GM18511 (cell line): ENCODE data around the gene SCN5A.
"Not testable (repeated sequence)": the region's sequence is repeated elsewhere in the genome, so short reads cannot be mapped to it uniquely, and the experiment has no call there.

ENCODE experiments used
- ATAC-seq: cut with Tn5 transposase; IDR thresholded peaks from one replicate; pipeline ENCODE4 v1.9.1; 2021; ENCODE audit warnings: mild to moderate bottlenecking, moderate library complexity; ENCODE audit not compliant: unreplicated experiment

The SCN5A gene

DNA sequence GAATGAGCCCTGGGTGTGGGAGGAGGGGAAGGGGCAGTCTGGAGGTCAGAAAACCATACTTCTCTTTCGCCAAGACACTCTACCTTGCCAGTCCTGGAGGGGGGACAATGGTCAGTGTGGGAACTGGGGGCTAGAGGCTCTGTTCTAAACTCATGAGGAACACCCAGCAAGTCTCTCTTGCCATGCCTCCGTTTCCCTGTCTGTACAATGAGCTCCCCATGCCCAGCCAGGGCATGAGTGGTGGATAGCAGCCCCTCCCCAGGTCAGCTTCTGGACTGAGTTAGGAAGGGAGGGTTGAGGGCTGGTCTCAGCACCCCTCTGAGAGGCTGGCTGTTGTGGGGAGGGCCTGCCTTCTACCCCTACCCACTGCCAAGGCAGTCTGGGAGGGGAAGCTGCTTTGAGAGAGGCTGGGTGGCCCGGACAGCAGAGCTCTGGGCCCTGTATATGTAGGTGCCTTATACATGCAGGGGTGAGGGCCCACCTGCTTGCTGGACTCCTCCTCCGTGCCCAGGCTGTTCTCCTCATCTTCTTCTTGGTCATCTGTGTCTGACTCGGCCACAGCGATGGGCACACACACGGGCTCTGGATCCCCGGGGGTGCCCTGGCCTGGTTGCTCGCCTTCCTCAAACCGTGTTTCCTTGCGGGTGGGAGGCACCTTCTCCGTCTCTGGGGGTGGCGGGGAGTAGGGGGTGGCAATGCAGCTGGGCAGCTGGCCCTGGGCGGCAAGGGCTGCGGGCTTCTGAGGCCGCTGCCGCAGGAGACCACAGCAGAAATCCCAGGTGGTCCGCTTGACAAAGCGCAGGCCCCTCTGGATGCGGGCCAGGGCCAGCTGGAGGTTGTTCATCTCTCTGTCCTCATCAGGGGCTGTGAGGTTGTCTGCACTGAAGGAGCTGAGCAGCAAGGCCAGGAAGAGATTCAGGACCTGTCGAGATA, 68.8 kb downstream of the SCN5A start:
- no peak for ATAC-seq

DNA sequence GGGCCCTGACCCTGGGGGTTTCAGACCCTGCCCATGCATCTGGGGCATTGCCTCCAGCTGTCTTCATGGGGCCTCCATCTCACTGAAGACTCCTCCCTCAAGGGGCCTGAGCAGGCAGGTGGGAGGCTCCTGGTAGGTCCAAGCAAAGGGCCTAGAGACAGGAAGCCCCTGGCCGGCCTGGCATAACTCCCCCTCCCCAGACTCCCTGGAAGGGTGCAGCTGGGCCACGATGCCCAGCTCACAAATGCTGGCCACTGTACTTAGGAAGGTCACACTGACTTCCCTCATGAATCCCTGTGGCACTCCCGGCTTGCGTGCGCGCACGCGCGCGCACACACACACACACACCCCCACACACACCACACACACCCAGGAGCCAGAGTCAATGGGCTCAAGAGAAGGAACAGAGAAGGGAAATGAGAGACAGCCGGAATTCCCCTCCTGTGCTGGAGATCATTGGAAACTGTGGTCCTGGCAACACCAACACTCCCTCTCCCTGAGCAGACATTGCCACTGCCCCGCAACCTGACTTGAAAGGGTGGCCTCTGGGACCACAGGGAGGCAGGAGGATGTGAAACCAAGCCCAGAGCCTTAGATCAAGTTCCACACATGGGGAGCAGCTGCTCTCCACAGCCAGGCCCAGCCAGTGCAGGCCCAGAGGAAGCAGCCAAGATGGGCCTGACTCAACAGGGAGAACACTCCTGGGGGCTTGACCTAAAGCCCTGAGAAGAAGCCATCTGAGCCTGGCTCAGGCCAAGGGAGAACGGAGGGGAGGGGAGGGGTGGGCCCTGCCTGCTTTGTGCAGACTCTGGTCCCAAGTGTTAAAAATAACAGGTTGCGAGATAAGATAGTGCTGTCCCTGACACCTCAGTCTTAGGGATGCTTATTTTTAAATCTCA, 69.7 kb downstream of the SCN5A start:
- peak; percentile 79 for ATAC-seq

DNA sequence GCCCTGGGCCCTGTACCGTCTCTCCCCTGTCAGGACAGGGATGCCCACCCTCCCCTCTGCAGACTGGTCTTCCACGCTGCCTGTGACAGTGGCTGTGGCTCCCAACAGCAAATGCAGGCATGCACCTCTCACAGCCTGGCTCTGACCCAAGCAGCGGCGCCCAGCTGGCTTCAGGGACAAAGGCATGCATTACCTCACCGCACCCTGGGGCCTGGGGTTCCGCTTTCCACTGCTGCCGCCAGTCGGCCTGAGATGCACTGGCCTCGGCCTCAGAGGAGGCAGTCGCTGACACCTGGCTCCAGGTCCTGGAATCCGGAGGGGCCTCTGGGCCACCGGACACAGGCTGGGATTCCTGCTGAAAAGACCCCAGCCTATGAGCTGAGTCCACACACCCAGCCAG, 70.3 kb downstream of the SCN5A start:
- ATAC-seq, result no peak

DNA sequence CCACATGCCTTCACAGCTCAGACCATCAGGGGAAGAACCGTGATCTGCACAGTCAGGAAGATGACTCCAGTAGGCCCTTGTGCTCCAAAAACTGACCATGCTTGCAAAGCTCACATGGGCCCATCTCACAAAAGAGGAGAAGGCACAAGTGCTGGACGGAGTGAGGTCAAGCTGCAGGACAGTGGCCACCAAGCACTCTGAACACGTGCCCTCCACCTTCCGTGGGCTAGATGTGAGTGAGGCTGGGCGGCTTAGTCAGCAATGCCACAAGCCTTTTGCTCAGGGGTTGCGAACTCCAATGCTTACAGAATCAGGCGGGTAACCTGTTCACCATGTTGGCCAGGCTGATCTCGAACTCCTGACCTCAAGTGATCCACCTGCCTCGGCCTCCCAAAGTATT, 70.9 kb downstream of the SCN5A start:
- ATAC-seq, result no peak

DNA sequence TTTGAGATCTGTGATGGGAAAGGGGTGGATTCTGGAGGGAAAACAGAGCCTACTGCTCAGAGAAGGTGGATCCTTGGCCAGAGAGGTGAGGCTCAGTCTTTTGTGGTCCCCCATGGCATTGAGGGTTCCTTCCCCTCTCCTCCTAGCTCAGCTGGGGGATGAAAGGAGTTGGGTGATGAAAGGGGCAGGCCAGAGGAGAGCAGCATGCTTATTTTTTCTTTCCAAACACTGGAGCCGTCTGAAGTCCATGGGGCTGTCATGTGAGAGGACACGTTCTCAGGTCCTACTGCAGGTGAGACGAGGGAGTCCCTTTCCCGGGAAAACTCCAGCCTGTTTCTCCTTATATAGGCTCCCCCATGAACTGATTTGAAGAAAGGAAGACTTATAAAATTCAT, 71.4 kb downstream of the SCN5A start:
- ATAC-seq, result no peak

DNA sequence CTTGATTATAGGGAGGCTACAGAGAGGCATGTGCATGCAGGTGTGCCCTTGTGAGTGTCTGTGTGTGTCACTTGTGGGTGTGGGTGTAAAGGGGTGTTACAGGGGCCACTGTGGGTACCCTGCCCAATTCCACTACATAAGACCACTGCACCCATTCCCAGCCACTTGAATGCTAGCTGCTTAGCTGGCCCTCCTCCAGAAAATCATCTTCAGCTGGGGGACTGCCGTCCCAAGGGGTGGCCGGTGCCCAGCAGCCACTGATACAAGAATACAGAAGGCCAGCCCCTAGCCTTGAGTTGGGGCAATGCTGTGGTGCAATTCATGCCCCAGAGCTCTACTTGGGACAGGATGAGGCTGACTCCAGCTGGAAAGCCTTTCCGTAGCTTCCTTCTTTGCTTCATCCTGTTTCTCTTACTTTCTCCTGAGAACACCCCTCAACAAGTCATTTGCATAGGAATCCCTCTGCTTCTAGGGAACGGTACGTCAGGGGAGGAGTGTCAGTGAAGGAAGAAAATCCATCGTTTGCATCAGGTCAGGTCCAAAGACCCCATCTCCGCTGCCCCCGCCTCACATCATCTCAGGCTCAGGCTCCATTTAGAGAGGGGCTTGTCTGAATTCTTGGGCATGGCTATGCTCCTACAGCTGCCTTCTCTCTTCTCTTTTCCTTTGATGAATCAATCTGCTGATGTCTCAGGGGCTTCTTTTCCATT, 72.0 kb downstream of the SCN5A start:
- ATAC-seq, result no peak

DNA sequence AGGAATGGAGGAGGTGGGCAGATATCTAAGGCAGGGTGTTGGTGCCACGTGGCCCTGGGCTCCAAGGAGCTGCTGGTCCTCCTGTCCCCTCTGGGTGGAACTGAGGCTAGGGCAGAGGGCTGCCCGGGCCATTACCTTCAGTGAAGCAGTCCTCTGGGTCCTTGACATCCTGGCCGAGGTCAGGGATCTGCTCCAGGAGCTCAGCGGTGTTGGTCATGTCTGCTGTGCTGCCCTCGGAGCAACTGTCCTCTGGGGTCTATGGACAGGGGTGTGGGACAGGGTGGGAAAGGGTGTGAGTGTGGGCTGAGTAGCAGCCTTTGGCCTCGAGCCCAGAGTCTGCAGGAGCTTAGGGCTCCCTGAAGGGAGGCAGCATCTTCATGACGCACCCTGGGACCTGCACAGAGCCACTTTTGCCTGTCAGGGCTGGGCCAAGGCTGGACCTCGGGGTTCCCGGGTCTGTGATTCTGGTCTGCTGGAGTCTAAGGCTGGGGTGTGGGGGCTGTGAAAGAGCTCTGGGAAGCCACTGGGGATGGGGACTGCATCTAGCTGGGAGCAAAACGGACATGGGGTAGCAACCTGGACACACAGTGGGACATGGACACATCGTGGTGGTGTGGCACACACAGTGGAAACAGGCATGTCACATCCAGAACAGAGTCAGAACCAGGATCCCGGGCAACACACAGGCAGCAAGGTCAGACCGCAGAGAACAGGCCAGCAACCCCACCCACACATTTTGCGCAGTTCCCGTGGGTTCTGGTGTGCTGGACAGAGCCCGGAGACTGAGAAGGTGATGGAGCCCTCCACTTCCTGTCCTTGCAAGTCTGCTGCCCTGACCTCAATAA, 72.7 kb downstream of the SCN5A start:
- no peak for ATAC-seq

DNA sequence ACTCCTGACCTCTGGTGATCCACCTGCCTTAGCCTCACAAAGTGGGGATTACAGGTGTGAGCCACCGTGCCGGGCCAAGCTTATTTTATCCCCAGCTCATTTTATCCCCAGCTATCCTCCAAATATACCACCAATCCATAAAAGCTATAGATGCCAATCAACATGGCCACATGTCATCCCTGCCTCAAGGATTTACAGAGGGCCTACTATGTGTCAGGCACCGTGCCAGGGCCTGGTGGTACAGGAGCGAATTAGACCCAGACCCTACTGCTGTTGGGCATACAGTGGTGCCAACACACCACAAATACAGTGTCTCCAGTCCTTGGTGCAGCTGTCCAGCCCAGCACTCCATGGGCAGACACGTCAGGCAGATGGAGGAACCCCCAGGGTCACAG, 73.4 kb downstream of the SCN5A start:
- no peak for ATAC-seq

DNA sequence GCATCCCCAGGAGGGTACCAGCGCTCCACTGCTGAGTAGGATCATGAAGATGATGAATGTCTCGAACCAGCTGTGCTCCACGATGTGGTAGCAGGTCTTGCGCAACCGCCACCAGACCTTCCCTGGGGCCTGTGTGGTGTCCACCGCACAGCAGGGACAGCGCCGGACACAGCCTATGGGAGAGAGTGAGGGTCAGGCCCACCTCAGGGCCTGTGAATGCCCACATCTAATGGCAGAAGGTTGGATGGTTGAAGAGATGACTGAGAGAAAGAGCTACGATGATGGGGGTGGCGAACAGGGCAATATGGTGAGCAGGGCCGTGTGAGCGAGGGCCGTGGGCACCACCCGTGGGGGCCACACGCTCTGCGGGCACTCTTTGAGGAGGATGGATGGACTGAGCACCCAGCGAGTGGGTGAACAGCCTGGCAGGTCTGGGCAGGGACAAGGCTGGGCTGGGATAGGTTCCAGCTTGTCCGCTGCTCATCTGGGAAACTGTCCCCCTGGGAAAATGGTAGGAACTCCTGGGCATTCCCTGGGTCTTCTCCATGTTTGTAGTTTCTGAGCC, 74.1 kb downstream of the SCN5A start:
- no peak for ATAC-seq

DNA sequence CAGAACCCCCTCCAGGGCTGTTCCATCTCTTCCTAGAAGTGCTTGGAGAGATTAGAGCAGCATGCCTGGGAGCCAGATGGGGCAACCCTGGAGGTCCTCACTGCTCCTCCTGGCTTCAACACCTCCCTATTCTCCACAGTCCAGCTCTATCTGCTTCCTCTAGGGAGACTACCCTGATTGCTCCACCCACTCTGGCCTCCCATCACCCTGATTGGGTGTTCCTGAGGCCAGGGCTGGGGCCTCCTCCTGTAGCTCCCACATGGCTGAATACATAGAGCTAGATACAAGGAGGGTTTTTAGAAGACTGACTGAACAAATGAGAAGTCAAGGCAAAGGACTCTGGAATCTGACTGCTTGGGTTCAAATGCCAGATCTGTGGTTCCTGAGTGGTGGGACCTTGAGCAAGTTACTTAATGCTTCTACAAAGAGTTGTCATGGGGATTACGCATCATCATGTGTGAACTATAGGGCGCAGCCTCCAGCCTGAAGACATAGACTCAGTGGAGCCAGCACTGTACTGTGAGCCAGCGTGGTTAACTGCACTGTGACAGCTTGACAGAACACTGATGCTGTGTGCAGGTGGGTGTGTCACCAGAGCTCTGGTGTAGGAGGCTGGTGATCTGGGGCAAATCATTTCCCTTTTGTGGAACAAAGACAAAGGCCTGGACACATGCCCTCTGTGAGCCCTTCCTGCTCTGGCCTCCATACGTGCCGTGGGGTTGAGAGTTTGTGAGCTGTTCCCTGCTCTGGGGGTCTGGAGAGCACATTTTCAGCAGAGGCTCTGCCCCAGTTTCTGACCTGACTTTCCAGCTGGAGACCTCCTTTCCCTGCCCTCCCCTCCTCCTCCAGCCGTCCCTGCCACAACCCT, 74.8 kb downstream of the SCN5A start:
- ATAC-seq, result no peak

DNA sequence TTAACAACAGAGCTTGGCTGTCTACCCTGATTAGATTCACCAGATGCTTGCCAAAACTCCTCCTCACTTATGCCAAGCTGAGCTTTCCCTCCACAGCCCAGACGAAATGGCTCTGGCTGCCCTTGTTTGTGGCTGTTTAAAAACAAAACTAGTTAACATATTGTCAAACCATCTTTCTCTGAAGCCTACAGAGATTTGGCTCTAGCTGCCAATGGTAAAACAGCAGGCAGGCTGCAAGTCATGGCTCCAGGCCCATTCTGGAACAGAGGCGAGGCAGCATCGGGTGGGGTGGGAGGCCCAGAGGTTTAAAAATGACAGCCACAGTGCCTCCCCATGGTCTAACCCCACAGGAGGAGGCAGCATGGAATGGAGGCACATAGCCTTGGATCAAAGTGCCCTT, 75.9 kb downstream of the SCN5A start:
- ATAC-seq, result no peak

DNA sequence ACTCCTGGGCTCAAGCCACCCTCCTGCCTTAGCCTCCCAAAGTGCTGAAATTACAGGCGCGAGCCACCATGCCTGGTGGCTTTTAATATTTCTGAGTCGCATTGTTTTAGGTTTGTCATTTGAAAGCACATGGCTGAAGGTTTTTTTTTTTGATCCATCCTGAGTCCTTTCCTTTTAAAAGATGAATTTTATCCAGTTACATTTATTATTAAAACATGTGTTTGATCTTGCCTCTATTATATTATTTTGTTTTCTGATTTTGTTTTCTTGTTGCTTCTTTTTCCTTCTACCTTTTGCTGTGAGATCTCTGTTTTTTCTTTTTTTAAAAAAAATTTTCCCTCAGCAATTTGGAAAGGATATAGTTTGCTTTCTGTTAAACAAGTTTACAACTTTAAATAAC, 76.4 kb downstream of the SCN5A start:
- ATAC-seq, result no peak

DNA sequence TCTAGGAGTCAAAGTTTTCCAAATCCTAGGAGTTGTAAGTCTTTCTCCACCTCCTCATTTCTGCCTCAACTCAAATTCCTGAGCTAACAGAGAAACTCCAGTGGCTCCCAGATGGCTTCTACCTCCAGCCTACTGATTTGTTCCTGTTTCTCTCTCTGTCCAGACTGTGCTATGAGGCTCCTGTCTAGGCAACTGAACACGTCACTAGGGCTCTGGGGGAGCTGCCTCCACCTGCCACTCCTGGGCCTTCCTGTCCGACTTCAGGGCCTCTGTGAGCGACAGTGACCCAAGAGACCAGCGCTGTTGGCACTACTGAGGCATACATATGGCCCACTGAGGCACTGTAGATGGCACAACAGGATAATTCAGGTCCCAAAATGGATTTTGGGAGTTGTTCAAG, 82.0 kb downstream of the SCN5A start:
- no peak for ATAC-seq

DNA sequence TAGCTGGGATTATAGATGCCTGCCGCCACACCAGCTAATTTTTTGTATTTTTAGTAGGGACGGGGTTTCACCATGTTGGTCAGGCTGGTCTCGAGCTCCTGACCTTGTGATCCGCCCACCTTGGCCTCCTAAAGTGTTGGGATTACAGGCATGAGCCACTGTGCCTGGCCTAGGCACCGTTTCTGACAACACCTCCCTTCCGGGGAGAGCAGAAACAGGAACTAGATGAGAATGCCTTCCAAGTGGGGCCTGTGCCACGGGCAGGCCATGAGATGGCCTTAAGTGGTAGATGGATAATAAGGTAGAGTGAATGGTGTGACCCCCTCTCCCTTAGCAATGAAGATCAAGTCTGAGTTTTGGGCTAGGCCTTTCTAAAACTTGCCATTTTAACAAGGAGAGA, 82.7 kb downstream of the SCN5A start:
- ATAC-seq, result not testable (repeated sequence)

DNA sequence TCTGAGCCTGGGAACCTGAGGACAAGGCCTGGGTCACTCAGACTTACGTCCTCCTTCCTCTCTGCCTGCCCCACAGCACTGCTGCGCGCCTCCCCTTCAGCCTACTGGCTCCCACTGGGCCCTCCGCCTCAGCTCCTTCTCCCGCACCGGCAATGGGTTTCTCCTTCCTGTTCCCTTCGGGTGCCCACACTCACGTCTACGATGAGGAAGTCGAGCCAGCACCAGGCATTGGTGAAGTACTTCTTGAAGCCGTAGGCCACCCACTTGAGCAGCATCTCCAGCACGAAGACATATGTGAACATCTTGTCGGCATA, 83.3 kb downstream of the SCN5A start:
- ATAC-seq, result no peak

DNA sequence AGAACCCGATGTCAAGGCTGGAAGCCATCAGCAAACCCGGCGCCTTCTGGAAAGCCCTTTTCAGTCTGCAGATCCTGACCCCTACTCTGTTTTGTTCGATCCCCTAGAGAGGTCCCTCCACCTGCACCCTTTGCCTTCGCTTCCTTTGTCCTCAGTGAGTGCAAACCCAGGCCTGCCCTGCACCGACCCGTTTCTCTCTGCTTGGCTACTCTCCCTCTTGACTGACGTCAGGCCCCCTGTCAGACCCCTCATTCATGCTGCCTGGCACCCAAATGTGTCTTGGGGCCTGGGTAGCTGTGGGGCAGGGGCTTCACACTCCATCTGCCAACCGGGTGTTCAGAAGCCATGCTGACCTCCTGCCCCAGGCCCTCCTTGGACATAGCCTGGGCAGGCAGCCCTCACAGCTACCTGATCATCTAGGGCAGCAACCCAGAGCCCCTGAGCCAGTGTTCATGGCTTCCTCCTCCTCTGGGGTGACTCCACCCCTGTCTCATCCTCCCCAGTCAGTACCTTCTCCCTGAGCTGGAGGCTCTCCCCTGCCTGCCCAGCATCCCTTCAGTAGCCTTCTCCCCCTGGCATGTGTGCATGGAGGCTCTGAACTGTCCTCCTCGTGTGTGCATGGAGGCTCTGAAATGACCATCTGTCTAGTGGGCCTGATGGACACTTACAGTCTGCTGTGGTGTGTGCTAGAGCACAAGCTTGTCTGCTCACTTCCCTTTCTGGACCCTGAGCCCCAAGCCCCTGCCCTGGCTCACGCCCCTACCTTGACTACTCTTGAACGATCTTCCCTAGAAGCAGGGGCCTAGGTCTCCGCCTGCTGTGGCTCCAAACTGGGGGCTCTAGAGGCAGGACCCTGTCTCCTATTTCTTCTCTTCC, 83.9 kb downstream of the SCN5A start:
- no peak for ATAC-seq

DNA sequence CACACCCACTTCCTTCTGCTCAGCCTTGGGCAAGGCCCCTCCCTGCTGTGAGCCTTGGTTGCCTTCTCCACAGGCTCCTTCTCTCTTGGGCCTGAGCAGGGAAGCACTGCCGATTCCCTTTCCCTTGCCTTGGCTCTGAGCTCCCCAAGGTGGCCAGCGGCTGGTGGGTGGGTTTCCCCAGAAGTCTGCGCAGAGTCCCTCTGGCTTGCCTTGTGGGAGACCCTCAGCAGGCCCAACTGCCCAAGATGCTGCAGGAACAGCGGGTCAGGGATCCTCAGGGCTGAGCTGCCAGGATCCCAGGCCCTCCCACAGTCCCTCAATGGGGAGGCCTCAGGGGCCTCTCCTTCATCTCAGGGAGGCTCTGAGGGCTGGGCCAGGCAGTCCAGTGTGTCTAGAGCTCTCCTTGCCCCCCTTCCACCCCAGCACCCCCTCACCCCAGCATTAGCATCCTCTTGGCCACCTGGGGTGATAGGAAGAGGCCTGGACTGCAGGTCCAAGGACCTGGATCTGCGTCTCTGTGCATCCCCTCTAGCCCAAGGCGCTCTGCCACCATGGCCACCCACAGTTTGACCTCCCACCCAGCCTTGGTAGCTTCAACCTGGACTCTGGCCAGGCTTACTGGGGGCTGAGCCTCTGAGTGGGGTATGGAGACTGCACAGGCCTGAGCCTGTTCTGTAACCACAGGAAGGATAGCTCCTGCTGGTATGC, 84.7 kb downstream of the SCN5A start:
- ATAC-seq, result no peak

DNA sequence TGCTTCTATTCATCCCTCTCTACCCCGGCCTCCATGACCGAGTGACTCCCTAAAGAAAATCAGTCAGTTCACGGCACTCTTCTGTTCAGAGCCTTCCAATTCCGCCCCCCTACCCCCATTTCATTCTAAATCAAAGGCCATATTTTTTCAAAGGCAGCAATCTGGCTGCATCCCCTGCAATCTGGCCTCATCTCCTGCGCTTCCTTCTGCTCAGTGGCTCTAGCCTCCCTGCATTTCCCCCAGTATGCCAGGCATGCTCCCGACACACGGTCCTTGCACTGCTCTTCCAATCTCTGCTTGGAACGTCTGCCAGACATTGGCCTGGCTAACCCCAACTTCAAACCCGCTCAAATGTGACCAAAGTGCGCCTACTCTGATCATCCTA, 85.6 kb downstream of the SCN5A start:
- ATAC-seq, result no peak
